ENCODE results near the gene ANKRD53.
"Not testable (repeated sequence)": the region's sequence is repeated elsewhere in the genome, so short reads cannot be mapped to it uniquely, and the experiment has no call there.

The ANKRD53 gene

GRCh38 chr2:70991742-70992141 is 13.3 kb downstream of the ANKRD53 start:
- no peak for DNase-seq

DNA sequence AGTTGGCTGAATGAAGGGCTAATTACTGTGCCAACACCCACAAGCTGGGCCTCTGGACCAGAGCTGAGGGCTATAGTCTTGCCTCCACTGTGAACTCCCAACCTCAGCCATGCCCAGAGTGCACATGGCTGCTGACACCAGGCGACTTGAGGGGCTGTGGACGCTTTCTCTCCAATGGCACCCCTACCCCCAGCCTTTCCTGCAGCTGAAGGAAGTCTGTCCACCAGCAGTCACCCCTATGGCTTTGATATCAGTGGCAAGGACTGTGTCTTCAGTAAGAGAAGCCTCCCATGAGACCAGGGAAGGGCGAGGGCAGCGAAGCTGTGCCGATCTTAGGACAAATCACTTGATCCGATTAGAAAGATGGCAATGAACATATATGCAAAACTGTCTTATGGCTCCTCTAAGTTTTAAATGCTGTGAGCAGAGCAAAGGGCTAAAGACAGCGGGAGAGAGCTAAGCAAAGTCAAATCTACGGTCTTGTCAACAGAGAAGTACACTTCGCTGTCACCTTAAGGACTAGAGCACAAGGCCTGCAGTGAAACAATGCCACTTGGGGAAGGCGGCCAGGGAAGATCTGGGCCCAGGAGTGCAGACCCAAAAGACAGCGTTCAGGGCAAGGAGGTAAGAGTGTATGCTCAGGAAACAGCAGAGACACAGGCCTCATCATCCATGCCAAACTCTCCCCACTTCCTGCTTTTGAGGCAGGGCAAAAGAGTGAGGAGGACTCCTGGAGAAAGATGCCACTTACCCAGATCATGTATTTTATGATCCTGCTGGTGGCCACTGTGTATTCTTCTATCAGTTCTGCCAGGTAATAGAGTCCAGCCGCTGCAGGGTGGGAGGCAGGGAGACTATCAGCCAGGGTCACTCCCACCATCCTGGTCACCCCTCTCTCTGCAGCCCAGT is 14.8 kb downstream of the ANKRD53 start:
- no peak for DNase-seq

DNA sequence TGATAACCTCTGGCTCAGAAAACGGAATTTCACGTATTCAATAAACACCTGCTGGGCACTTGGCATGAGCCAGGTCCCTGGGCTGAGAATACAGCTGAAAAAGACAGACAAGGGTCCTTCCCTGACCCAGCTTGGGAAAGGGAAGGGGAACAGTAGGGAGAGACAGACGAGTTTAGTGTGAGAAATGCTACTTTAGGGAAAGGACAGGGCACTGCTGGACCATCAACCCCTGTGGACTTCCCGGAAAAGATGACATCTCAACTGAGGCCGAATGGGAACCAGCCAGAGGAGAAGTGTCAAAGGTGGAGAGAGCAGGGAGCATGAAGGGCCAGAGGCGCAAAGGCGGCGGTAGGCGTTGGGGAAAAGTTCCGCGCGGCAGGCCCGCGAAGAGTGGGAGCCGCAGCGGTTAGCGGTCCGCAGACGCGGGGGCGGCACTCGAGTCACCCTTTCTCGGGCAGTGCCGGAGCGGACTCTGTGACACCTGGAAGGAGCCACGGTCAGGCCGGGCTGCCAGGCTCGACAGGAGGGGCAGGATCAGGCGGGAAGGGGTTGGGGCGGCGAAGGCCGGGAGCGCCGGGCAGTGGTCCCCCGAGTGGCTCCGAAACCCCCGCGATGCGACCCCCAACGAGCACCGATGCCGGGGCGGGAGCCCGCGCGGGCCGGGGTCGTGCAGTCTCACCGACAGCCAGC is 15.7 kb downstream of the ANKRD53 start:
- DNase-seq = no peak

DNA sequence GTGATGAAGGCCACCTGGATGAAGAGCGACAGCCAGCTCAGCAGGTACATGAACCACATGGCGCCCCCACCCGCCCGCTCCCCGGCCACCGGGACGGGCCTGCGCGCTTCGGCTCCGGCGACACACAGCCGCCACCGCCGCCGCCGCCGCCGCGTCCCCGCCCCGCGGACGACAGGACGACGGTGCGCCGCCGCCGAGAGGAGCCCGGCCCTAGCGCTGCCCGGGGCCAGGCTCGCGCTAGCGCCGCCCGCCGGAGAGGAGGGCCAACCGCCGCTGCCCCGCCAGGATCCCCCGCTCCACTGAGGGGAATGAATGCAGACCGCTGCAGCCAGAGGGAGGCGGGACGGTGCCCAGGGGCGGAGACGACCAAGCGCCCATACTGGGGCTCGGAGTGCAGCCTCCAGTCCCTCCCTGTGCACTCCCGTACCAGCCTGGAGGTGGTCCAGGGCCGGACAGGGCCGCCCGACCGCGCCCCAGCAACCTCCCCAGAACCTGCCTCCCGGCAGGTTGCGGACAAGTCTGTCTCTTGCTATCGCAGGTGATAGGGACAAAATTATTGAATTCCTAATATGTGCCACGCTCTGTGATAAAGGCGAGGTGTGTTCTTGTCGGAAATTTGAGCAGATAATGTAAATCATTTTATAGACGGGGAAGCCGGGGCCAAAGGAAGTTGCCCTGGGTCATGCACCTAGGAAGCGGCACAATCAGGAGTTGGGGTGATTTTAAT is 16.4 kb downstream of the ANKRD53 start, which contains the start of gene TEX261:
TSS of gene TEX261 (minus strand) at position 175 of the 727 bp plus-strand sequence. CDS start at position 59, 116 bp downstream.
- DNase-seq = peak; percentile 88

DNA sequence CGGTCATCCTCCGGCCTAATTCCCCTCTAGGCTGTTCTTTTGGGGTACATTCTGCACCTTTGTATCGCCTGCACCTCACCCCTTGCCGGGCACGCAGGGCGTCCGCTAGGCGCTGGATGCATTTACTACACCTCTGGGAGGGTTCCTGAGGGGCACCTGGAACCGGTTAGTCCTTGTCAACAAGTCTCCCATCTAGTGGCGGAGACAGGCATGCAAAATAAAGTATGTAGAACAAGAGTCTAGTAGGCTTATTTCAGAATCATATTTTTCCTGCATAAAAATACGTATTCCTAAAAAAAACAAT is 16.9 kb downstream of the ANKRD53 start:
- peak; percentile 55 for DNase-seq

DNA sequence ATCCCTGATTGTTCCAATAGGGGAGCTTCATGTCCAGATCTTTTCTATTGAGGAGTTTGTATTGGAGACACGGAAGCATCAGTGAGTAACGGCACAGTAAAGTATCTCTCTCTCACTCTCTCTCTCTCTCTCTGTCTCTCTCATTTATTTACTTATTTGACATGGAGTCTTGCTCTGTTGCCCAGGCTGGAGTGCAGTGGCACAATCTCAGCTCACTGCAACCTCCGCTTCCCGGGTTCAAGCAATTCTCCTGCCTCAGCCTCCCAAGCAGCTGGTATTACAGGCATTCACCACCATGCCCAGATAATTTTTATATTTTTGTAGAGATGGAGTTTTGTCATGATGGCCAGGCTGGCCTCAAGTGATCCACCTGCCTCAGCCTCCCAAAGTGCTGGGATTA is 20.5 kb downstream of the ANKRD53 start:
- not testable (repeated sequence) for DNase-seq

DNA sequence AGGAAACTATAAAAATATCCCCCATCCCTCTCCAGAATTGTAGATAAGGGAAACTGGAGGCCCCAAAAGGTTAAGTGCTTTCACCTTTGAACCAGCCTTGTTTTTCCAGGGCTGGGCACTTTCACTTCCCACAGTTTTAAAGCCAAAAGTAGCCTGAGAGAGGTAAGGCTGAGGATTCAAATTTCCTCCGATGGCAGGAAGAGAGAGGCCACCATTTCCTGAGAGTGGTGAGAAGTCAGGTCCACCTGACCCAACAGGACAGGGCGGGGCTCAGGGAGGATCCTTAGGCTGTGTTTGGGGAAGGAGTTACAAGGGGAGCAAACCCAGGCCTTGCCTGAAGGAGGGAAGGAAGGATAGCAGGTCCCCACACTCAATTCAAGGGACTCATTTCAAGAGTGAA is 20.9 kb downstream of the ANKRD53 start:
- no peak for DNase-seq

GRCh38 chr2:70999931-71000330 is 21.5 kb downstream of the ANKRD53 start:
- not testable (repeated sequence) for DNase-seq

- DNase-seq = peak; percentile 81
Measured at GRCh38 chr2:71000780-71001591, 22.6 kb downstream of the ANKRD53 start.

DNA sequence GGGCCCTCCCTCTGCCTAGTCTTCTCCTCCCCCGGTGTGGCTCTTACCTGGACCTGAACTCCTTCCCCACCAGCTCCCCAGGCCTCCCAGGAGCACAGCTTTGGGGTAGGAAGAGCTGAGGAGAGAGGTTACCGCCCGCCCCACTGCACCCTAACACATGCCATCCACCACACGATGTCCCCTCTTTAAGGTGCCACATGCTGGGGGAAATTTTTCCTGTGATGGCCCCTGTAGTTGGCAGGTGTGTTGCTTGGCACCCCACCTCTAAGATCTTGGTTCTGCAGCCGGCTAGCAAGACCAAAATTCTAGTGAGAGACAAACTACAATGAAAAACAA is 23.1 kb downstream of the ANKRD53 start:
- no peak for DNase-seq

DNA sequence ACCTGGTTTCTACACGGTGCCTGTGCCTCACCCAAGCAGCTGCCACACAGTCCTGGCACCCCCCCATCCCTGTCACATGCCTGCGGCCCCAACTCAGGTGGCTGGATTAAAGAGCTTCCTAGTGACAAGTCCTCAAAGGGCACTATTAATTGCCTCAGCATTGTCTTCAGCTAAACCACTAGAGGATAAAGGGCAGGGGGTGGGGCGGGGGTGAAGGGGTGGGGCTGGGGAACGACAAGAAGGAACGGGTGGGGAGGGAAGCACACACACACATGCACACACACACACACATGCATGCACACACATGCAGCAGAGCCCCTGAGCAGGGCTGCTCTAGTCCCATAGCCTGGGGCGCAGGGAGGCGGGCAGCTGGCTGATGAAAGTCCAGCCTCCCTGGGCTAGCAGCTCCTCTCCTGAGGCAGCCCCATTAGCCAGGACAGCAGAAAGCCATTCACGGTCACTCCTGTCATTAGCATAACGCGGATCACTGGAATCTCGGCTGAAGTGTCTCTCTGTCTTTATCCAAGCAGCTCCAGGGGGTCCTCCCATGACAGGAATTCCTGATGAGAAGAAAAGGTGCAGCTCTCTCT is 23.6 kb downstream of the ANKRD53 start:
- DNase-seq = no peak

GRCh38 chr2:71003396-71003795 is 25.0 kb downstream of the ANKRD53 start:
- no peak for DNase-seq

- no peak for DNase-seq
Measured at GRCh38 chr2:71003966-71004755, 25.7 kb downstream of the ANKRD53 start.

- no peak for DNase-seq
Measured at GRCh38 chr2:71004857-71005256, 26.4 kb downstream of the ANKRD53 start.

DNA sequence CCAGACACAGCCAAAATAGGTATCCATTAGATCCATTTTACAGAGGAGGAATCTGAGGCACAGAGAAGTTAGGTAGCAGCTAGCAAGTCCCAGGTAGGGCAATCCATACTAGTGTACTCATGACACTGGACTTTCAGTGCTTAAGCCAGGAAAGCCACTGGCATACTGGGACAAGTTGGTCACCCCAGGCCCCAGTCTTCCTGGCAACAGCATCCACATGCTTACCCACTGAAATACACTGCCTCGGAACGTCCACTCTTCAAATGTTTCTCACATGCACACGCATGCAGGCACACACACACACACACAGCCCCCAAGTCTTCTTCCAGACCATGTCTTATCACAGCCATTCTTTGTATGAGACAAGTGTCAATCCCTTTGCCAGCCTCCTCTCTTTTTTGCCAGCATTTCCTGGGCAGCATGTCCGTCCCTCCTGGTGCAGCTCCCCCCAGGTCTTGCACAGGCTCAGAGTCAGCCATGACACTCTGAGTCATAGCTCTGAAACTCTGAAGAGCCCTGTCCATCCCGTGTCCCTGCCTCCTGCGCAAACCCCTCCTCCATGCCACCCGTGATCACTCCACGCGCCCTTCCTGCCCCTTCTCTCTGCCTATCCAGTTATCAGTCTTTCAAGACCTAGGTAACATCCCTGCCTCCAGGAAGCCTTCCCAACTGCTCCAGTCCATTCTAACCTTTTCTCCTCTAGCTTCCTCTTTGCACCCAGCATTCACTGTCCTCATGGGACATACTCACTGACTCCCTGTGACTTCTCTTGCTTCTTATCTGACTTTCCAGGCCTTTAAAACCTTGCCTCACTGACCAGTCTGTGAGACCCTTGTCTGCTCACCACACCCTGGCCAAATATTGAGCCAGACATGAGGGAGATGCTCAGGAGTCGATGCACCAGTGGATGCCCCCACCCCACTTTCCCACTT is 27.1 kb downstream of the ANKRD53 start:
- DNase-seq = no peak

GRCh38 chr2:71006323-71006722 is 27.9 kb downstream of the ANKRD53 start:
- no peak for DNase-seq

DNA sequence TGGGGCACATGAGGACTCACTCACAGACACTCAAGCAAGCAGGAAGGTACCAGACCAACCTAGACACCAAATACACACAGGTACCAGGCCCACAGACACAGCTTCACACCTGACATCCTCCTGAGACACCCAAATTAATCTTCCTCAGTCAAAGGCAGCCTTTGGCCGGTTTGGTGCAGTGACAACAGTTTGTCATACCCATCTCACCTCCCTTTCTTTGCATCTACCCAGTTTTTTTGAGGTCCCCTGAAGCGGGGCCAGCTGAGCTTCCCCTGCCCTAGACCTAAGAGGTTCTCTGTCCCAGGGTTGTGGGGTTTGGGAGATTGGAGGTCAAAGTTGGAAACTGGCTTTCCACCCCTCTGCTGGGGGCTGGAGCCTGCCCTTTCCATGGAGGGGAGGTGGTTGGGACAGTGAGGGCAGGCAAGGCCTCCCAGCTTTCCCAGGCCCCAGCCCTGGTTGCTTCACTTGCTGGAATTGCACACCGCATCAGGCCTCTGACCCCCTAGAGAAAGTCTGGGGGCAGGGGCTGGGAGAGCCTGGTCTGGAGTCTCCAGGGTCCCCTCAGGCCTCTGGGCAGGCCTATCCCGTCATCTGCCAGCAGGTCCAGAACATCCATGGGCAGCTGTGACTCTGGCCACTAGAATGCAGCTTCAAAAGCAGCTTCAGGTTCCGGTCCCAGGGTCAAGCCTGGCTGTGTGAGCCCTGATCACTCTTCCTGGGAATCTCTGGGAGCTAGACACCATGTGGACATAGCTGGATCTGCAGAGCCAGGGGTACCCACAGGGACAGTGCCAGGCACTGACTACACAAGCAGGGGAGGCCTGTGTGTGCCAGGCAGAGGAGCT is 28.7 kb downstream of the ANKRD53 start:
- DNase-seq = no peak

DNA sequence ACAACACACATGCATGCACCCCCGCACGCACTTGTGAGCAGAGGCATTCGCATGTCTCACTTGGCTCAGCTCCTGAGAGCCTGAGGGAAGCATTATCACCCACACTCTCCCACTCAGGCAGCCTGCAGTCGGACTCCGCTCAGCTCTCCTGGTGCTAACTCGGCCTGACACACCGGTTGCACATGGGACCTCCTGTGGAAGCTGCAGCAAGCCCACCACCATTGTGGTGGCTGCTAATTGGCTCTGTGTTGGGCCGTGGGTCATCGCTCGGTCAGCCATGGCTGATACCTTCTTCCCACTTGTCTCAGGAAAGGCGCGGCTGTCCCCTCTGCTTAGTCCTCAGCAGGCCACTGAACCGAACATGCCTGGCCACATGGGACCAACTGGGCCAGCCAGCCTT is 29.9 kb downstream of the ANKRD53 start:
- no peak for DNase-seq

DNA sequence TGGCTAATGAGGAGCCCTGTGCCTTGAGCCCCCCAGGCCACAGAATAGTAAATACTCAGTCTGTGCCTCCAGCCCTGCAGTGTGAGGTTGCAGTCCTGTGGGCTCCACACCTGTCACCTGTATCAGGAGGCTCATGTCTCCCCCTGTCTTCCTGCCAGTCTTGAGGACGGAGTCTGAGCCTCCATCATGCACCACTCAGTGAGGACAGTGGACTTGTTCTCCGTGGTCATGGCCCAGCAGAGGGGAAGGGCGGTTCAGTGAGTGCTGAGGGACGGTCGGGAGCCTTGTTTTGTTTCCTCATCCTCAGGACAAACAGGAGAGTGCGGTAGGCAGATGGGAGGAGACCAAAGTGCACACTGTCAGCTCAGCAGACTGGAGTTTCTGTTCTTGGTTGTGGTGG is 33.4 kb downstream of the ANKRD53 start:
- not testable (repeated sequence) for DNase-seq

Data from CD4-positive, alpha-beta T cell treated with Interleukin-15 for 1 hour (primary cell).